B cell (primary cell): ENCODE data around the gene CDC25B. TPM values are rescaled to one million over a fixed set of nuclear protein-coding genes. Genes with fewer than 3 reads are reported as not detected.
"Not testable (repeated sequence)": the region's sequence is repeated elsewhere in the genome, so short reads cannot be mapped to it uniquely, and the experiment has no call there.

Experiments
- ATAC-seq: fragments of 200-7000 bp; cut with Tn5 transposase; one replicate; pipeline ENCODE4 v1.10.0; 2021; ENCODE audit warnings: low read depth, mild to moderate bottlenecking, moderate number of reproducible peaks, moderate library complexity
- CTCF ChIA-PET: fragments of 350-600 bp; sonication (Branson Sonifier 250); formaldehyde crosslinking; loops from one replicate; lab custom pipeline; 2021; ENCODE audit warnings: antibody characterized with exemption, inconsistent platforms; lab: Charles Lee
- POLR2A ChIA-PET: fragments of 350-600 bp; sonication (Branson Sonifier 250); formaldehyde crosslinking; loops from one replicate; lab custom pipeline; 2021; ENCODE audit warnings: antibody characterized with exemption; lab: Charles Lee
- DNase-seq: peaks from one replicate; pipeline ENCODE4 v3.0.0; 2013
- H2AFZ ChIP-seq: 2 replicates; pipeline ENCODE4 v1.6.1; 2012; ENCODE audit warnings: mild to moderate bottlenecking, low read depth, low read length; ENCODE audit not compliant: insufficient read depth, poor library complexity, severe bottlenecking
- H3K27ac ChIP-seq, 2 donors: 1 replicate in 1 of 2; 2 replicates in 1 of 2; pipeline ENCODE4 v1.5.1; 2012 to 2013; ENCODE audit warnings: low read length in 2 of 2, mild to moderate bottlenecking in 2 of 2, moderate library complexity in 1 of 2
- H3K27me3 ChIP-seq, 4 experiments: fragments of 200-600 bp in 1 of 4; sonication (generic) in 1 of 4; replicated peaks in 1 of 4; 1 replicate in 2 of 4; 2 replicates in 2 of 4; pipeline versions ENCODE4 v1.6.1 to v1.7.0; 2013 to 2016; ENCODE audit warnings: low read length in 3 of 4, mild to moderate bottlenecking in 2 of 4, mixed read lengths in 1 of 4, moderate library complexity in 1 of 4; ENCODE audit not compliant: insufficient read depth in 4 of 4, control insufficient read depth in 3 of 4; ENCODE audit errors: control extremely low read depth in 1 of 4
- H3K36me3 ChIP-seq, 2 experiments: replicated peaks in 1 of 2; 1 replicate in 1 of 2; 2 replicates in 1 of 2; pipeline versions ENCODE4 v1.6.1 to v1.7.1; 2013; ENCODE audit warnings: low read length in 1 of 2; ENCODE audit not compliant: insufficient read depth in 2 of 2, control insufficient read depth in 1 of 2; ENCODE audit errors: control extremely low read depth in 1 of 2, extremely low read depth in 1 of 2
- H3K4me1 ChIP-seq, 2 donors: fragments of 200-600 bp in 1 of 2; sonication (generic) in 1 of 2; 1 replicate in 1 of 2; 2 replicates in 1 of 2; pipeline versions ENCODE4 v1.5.1 to v1.6.1; 2013 to 2017; ENCODE audit warnings: low read length in 2 of 2; ENCODE audit not compliant: control insufficient read depth in 2 of 2, insufficient read depth in 2 of 2
- H3K4me2 ChIP-seq: replicated peaks from 2 replicates; pipeline ENCODE3; 2012; ENCODE audit warnings: mild to moderate bottlenecking, low read depth, low read length; ENCODE audit not compliant: poor library complexity, severe bottlenecking
- H3K4me3 ChIP-seq, 5 experiments: fragments of 200-600 bp in 1 of 5; sonication (generic) in 1 of 5; 1 replicate in 3 of 5; 2 replicates in 2 of 5; pipeline versions ENCODE4 v1.5.1 to v1.7.0; 2011 to 2016; ENCODE audit warnings: low read length in 4 of 5, mild to moderate bottlenecking in 4 of 5, low read depth in 2 of 5, control low read depth in 1 of 5, moderate library complexity in 1 of 5; ENCODE audit not compliant: insufficient read depth in 1 of 5; ENCODE audit errors: control extremely low read depth in 1 of 5, extremely low read depth in 1 of 5
- H3K79me2 ChIP-seq: fragments of 200-600 bp; sonication (generic); one replicate; pipeline ENCODE4 v1.6.0; 2016; ENCODE audit warnings: low read length; ENCODE audit not compliant: control insufficient read depth, insufficient read depth
- H3K9ac ChIP-seq: fragments of 200-600 bp; sonication (generic); 2 replicates; pipeline ENCODE4 v1.6.1; 2017; ENCODE audit warnings: mild to moderate bottlenecking, low read length, moderate library complexity
- H3K9me3 ChIP-seq, 3 donors: one replicate each; pipeline versions ENCODE4 v1.6.1 to v1.7.1; 2013; ENCODE audit warnings: low read length in 2 of 3; ENCODE audit not compliant: control insufficient read depth in 2 of 3, insufficient read depth in 1 of 3; ENCODE audit errors: control extremely low read depth in 1 of 3
- H4K20me1 ChIP-seq: 2 replicates; pipeline ENCODE4 v1.6.0; 2012; ENCODE audit warnings: mild to moderate bottlenecking, low read length; ENCODE audit not compliant: insufficient read depth, control insufficient read depth, poor library complexity, severe bottlenecking
- H3K27ac Mint-ChIP-seq: one replicate; pipeline ENCODE4 v1.8.0; 2021; ENCODE audit warnings: mixed read lengths
- H3K27me3 Mint-ChIP-seq: one replicate; pipeline ENCODE4 v1.8.0; 2021; ENCODE audit warnings: mixed read lengths
- H3K4me1 Mint-ChIP-seq: one replicate; pipeline ENCODE4 v1.8.0; 2021; ENCODE audit warnings: mixed read lengths
- H3K4me3 Mint-ChIP-seq: one replicate; pipeline ENCODE4 v1.8.0; 2021; ENCODE audit warnings: mixed read lengths
- H3K9me3 Mint-ChIP-seq: one replicate; pipeline ENCODE4 v1.8.0; 2022; ENCODE audit warnings: mixed read lengths; ENCODE audit not compliant: insufficient read depth
- CTCF ChIP-seq: fragments of 200-600 bp; IDR thresholded peaks from one replicate; pipeline ENCODE4 v1.8.0; 2022; ENCODE audit warnings: antibody characterized with exemption, mild to moderate bottlenecking
- EZH2 ChIP-seq: IDR thresholded peaks from 2 replicates; pipeline ENCODE4 v1.6.1; 2012; ENCODE audit warnings: borderline replicate concordance, low read depth, mild to moderate bottlenecking, moderate library complexity, low read length; ENCODE audit not compliant: insufficient read depth, poor library complexity, severe bottlenecking
- WGBS: methylation state at CpG from one replicate; pipeline ENCODE4 v1.1.5; 2013; ENCODE audit warnings: missing lambda C conversion rate; ENCODE audit not compliant: insufficient coverage; 5-methylcytosine and 5-hydroxymethylcytosine counted together
- intact Hi-C: fragments of 100-400 bp; cut with micrococcal nuclease; formaldehyde crosslinking; loops from one replicate; pipeline ENCODE4 v1.10.0; 2022
- polyA plus RNA-seq: library from polyadenylated mRNA; depleted of rRNA; stranded (reverse); fragments of >200 nt; gene quantifications from 2 replicates; pipeline ENCODE4 v1.2.3, GENCODE V29; 2012
- total RNA-seq, 2 donors: library from RNA; stranded (reverse); fragments of 120-200 nt in 1 of 2; gene quantifications; 1 replicate in 1 of 2; 2 replicates in 1 of 2; pipeline versions ENCODE4 v1.2.3 to v1.2.4, GENCODE V29; 2013 to 2022

CDC25B gene
- total and polyA plus RNA-seq, 2 donors (not counting 1 experiment from before 2014, with no cell fraction given): 72.3 to 114 TPM

GRCh38 chr20:3842348-3842930 lies 46.3 kb downstream of the CDC25B start:
- Mint-ChIP-seq H3K4me3 (no peak overlapping the region), H3K27ac (no peak overlapping the region), H3K4me1 (peaks cover 12% of the 10 kb centered on the region), H3K9me3 (no peaks in the 10 kb centered on the region), H3K27me3 (no peaks in the 10 kb centered on the region)
- Histone ChIP-seq H2AFZ (no peak overlapping the region), H3K4me3 (no peak overlapping the region), H3K4me2 (no peak overlapping the region), H4K20me1 (peaks cover under 1% of the 10 kb centered on the region), H3K27ac (no peak overlapping the region), H3K4me1 (peaks cover 3 to 12% of the 10 kb centered on the region in 2 donors), H3K79me2 (peaks cover 16% of the 10 kb centered on the region), H3K9me3 (no peaks in the 10 kb centered on the region), H3K36me3 (no peaks in the 10 kb centered on the region), H3K27me3 (no peaks in the 10 kb centered on the region), H3K9ac (no peak overlapping the region)
- DNase-seq (no peak), ATAC-seq (no peak)
- WGBS: 69% methylated on average over 5 of the region's 7 CpGs
- ChIA-PET POLR2A (interaction anchor here (0.7 kb wide), 1 partner anchor 38 kb away, joined by 9 read pairs; no protein-coding TSS in a partner anchor), CTCF (interaction anchor here (0.8 kb wide), 1 partner anchor 22 kb away, joined by 3 read pairs; the partner anchor contains the start of gene AP5S1)
- TF ChIP-seq CTCF (no peak), EZH2 (no peak)
- intact Hi-C loops: no loop called here

- no peak overlapping the region for H3K4me3 ChIP-seq
- DNase-seq: no peak
- peaks cover 7% of the 10 kb centered on the region for H4K20me1 ChIP-seq
- no peaks in the 10 kb centered on the region for H3K9me3 ChIP-seq
- no peak overlapping the region for H3K9ac ChIP-seq
- H2AFZ ChIP-seq: no peak overlapping the region
- H3K4me2 ChIP-seq: no peak overlapping the region
- no peak overlapping the region for H3K4me3 Mint-ChIP-seq
- TF ChIP-seq EZH2 (no peak), CTCF (no peak)
- peaks cover 21% of the 10 kb centered on the region for H3K4me1 Mint-ChIP-seq
- ChIA-PET POLR2A (no interaction called here), CTCF (interaction anchor here (0.8 kb wide), 1 partner anchor 23 kb away, joined by 3 read pairs; the partner anchor contains the start of gene AP5S1)
- intact Hi-C loops: no loop called here
- H3K27ac Mint-ChIP-seq: no peak overlapping the region
- no peaks in the 10 kb centered on the region for H3K27me3 ChIP-seq
- no peaks in the 10 kb centered on the region for H3K9me3 Mint-ChIP-seq
- whole genome bisulfite sequencing: 66% methylated on average over 5 of the region's 5 CpGs
- no peak overlapping the region for H3K27ac ChIP-seq
- no peak for ATAC-seq
- H3K4me1 ChIP-seq: peaks cover 8 to 18% of the 10 kb centered on the region in 2 donors
- no peaks in the 10 kb centered on the region for H3K27me3 Mint-ChIP-seq
- H3K36me3 ChIP-seq: no peaks in the 10 kb centered on the region
- H3K79me2 ChIP-seq: peaks cover 25% of the 10 kb centered on the region
These were observed 47.4 kb downstream of the CDC25B start for GRCh38 chr20:3843490-3843889.

GRCh38 chr20:3843990-3844619 lies 48.0 kb downstream of the CDC25B start:
- H3K36me3 ChIP-seq, H3K4me3 Mint-ChIP-seq, H3K27me3 ChIP-seq, H2AFZ ChIP-seq, H3K9ac ChIP-seq, H3K9me3 ChIP-seq, H3K27ac Mint-ChIP-seq, H3K4me2 ChIP-seq, H3K4me3 ChIP-seq, ATAC-seq, H3K27me3 Mint-ChIP-seq, DNase-seq, POLR2A ChIA-PET, intact Hi-C loops, H3K9me3 Mint-ChIP-seq, H3K27ac ChIP-seq: not testable (repeated sequence)
- CTCF ChIA-PET: interaction anchor here (1.2 to 2.1 kb wide), 2 partner anchors 11 to 44 kb away, joined by 3 to 9 read pairs; no protein-coding TSS in a partner anchor
- Histone ChIP-seq H3K79me2 (peaks cover 31% of the 10 kb centered on the region), H4K20me1 (peaks cover 13% of the 10 kb centered on the region), H3K4me1 (peaks cover 8 to 18% of the 10 kb centered on the region in 2 donors)
- 97% methylated on average over 7 of the region's 9 CpGs for WGBS
- H3K4me1 Mint-ChIP-seq: peaks cover 27% of the 10 kb centered on the region
